HG03095 (cell line): ENCODE data around the gene GNAT3.

Experiments used
- ATAC-seq: cut with Tn5 transposase; IDR thresholded peaks from one replicate; pipeline ENCODE4 v1.9.1; 2021; ENCODE audit warnings: moderate library complexity; ENCODE audit not compliant: unreplicated experiment

Gene GNAT3

DNA sequence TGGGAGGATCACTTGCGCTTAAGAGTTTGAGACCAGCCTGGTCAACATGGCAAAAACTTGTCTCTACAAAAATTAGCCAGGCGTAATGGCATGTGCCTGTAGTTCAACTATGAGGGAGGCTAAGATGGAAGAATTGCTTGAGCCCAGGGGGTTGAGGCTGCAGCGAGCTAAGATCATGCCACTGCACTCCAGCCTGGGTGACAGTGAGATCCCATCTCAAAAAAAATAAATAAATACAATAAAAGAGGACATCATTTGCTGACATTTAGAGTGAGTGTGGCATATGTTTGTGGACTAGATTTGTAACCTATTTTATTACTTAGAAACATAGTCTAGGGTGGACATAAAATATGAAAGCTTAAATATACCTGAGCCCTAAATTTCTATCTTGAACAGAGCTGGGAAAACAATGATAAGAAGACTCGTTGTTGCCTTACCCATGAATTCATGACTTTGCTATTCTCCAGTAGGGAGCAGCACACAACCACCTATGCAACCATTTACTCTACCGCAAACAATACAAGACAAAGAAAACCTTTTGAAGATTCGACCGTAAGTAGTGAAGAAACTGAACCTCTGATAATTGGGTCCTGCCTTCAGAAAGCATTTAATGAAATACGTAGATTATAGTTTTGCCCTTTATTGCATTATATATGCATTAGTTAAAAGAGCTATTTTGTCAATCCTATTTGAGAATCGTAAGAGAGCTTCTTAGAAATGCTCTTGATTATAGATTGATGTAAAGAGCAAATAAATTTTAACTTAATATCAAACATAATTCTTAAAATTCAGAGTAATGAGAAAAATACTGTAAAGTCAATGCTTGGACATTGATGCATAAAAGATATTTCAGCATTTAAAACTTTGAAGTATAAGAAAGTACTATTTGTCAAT lies 83.5 kb downstream of the GNAT3 start:
- no peak for ATAC-seq

DNA sequence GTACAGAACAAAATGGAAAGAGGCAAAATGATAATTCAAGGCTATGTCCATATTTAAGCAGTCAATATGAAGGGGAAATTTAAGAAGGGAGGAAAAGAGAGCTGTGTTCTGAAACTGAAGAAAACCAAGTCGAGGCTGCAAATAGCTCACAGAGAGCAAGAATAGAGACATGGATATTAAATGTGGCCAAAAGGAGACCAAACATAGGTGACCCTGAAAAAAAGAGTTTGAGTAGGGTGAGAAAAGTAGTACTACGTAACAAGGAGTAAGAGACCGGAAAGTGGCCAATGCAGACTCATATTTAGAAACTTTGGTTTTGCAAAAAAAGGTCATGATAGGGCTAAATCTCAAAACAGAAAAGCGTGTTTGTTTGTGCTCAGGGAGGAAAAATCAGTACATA lies 84.6 kb downstream of the GNAT3 start:
- no peak for ATAC-seq

DNA sequence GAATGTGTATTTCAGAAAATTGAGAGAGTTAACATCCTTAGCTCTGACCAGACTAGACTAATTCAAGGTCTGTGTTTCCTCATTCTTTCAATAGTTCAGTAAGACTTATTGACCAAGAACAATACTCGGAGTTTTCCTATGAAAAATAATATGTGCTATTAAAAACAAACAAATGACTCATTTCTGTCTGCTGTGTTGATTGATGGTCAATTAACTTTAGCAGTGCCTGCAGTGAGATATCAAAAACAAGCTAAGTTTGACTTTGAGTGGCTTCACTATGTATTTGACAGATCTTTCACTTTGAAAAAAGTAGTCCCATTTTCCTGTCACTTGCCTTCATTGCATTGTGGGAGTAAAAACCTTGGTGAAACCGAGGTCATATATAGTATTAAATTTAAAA lies 91.0 kb downstream of the GNAT3 start:
- ATAC-seq: no peak

DNA sequence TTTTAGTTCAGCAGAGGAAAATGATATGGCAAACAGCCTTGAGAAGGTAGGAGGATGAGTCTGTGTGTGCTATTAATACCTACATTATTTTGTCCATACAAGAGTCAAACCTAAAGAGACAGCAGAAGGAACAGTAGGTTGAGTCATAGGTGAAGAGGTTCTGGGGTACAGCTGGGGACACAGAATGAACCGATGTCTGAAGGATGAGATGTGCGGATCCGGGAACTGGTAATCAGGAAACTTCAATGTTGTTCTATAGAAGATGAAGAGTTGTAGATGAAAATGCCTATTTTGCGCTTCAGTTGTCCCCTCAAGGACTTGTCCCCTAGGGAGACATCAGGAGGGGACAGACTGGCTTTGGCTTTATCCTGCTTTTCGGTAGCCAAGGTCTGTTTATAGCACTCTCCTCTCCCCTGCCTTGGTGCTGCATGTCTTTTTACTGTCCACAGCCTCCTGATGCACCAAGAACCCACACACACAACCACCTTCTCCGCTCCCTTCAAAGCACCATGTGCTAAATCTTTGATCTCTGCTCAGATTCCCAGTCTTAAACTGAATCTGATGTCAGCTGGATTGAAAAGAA lies 94.6 kb downstream of the GNAT3 start:
- no peak for ATAC-seq

DNA sequence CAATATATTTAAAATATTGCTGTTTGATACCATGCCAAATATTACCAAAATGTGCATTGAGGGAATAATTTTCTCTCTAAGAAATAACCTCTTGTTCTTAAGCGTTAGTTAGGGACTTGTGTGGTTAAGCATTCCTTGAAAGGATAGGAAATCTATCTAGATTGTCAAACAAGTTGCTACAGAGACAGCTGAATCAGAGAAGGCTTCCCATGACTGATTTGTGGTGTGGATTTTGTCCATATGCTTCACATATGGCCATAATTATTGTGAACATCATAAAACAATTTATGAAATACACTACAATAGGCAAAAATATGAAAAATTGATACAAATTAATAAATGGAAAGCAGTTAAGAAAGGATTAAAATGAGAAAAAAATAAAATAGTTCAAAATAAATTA lies 96.3 kb downstream of the GNAT3 start:
- ATAC-seq: no peak

DNA sequence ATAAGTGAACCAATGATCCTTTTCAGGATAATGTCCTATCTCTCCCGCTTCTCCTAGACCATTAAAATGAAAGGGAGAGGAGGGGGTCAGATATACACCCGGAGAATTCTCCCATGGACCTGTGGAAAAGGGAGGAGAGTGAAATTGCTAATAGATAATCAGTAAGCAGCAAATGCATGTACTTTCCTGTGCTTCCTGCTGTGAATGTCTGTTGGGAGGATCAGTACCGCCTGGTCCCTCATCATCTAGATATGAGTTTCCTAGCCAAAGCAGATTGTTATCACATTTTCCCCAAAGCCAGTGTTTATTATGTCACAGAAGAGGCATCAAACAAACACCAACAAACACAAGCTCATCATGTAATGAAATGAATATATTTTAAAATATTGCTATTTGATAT lies 96.8 kb downstream of the GNAT3 start:
- no peak for ATAC-seq

DNA sequence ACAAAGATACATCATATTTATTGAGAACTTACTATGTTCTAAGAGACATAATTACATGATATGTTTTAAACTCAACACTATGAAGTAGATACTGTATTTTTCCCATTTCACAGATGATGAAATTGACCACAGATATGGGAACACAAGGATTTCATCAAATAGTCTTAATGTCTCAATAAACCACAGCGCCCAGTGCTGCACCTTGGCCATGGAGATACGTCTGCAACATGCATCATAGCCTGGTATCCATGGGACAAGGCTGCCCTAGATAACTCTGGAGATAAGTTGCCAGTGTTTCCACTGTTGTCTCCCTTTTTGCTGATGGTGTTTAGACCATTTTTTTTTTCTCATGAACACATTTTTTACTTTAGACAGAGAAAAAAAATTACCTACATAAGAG lies 97.5 kb downstream of the GNAT3 start:
- no peak for ATAC-seq

DNA sequence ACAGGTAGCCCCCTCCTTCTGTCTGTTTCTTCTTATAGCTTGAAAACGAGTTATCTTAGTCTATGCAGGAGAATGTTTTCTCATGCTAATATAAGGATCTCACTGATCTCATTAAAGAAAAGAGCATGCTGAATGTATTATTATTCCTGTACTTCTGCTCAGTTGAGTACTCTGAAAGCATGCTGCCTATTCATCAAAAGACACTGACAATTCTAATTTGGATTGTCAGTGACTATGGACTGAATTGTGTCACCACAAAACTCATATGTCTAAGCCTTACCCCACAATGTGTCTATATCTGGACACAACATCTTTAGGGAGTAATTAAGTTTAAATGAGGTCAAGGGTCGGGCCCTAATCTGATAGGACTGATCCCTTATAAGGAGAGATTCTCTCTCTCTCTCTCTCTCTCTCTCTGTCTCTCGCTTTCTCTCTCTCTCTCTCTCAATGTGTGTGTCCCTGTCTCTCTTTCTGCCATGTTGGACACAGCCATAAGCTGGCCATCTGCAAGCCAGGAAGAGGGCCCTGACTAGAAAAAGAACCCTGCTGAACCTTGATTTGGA lies 98.4 kb downstream of the GNAT3 start:
- ATAC-seq: no peak

DNA sequence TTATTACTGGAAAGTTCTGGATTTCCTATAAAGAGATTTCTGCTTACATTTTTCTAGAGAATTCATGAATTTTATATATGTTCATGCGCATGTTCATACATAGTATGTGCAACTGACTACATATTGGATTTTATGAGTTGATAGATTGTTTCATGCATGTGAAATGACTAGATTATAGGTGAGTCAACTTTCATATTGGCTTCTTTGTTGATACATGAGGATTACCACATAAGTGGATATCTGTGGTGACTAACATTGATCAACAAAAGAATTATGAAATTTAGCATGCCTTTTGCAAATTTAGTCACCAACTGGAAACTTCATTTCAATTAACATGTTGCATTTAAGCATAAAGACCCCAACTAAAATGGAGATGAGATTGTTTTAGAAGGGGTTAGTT lies 99.0 kb downstream of the GNAT3 start:
- ATAC-seq: no peak

DNA sequence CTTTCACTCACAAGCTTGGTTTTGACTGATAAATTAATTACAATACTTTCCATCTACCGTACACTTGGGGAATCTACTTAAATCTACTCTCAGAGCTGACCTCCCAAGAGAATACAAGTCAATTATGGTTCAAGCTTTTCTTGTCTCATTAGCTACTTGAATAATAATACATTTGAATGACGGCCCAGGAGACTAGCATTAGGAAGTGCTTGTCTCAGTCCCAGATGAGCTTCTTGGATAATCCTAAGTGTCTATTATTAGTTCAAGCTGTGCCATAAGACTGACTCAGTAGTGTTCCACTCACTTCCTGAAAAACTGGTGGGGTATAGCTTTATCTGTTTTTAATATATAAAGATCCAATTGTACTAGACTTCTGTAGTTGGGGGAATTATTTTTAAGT lies 100.2 kb downstream of the GNAT3 start:
- ATAC-seq: no peak

DNA sequence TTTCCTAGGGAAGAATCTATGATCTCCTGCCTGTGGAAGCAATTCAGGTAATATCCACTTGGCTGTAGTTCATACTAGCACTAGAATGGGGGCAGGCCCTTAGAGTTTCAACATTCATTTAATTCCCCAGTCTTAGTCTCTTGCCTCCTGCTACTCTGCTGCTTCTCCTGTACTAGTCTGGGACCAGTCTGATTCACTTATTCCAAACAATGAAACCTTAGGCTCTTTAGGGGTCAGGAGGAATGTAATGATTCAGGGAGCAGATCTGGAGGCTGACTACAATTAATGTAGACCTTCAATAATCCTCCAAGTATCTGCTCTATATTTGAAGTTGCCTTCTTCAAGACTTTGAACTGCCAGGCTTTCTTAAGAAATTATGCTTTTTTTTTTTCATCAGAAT lies 101.8 kb downstream of the GNAT3 start:
- no peak for ATAC-seq
